Mammary epithelial cell (primary cell): ENCODE measurements around the gene RPL10A.

Source experiments
- EZH2 ChIP-seq: IDR thresholded peaks from 2 replicates; pipeline ENCODE4 v1.6.1; 2012; ENCODE audit warnings: low read length, inconsistent platforms, borderline replicate concordance
- TF ChIP-seq, protein P1 (sequence below), 2 donors: IDR thresholded peaks in 1 of 2; conservative IDR thresholded peaks in 1 of 2; 2 replicates each; pipeline ENCODE4 v1.5.1; 2011 to 2012; ENCODE audit warnings: inconsistent platforms in 2 of 2, low read length in 2 of 2, mild to moderate bottlenecking in 2 of 2, control low read depth in 1 of 2, low read depth in 1 of 2; ENCODE audit not compliant: insufficient read depth in 1 of 2; ENCODE audit errors: extremely low read depth in 1 of 2

DNA sequence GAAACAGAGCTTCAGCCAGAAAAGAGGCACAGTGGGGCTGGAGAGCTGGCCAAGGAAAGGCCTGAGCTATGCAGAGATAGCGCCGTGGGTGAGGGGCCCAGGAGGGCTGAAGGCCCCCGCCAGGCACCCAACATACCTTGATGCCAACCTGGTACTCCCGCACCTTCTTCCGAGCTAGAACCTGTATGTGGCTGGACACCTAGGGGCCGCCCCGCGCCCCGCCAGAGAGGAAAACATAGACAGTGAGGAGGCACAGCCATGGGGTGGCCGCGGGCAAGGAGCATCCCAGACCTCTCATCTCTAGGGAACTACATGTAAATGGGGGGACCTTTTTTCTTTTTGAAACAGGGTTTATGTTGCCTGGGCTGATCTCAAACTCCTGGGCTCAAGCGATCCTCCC, 12.0 kb downstream of the RPL10A start:
- TF ChIP-seq, protein P1, sequence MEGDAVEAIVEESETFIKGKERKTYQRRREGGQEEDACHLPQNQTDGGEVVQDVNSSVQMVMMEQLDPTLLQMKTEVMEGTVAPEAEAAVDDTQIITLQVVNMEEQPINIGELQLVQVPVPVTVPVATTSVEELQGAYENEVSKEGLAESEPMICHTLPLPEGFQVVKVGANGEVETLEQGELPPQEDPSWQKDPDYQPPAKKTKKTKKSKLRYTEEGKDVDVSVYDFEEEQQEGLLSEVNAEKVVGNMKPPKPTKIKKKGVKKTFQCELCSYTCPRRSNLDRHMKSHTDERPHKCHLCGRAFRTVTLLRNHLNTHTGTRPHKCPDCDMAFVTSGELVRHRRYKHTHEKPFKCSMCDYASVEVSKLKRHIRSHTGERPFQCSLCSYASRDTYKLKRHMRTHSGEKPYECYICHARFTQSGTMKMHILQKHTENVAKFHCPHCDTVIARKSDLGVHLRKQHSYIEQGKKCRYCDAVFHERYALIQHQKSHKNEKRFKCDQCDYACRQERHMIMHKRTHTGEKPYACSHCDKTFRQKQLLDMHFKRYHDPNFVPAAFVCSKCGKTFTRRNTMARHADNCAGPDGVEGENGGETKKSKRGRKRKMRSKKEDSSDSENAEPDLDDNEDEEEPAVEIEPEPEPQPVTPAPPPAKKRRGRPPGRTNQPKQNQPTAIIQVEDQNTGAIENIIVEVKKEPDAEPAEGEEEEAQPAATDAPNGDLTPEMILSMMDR (conservative IDR thresholded peaks at IDR 0.05 in 1 of 2, IDR thresholded peaks at IDR 0.05 in 1 of 2; ENCODE audit: extremely low read depth in 1 of 2, insufficient read depth in 1 of 2, low read depth in 1 of 2, low read length in 2 of 2) = no peak
- no peak for TF ChIP-seq EZH2
